SJCRH30 (cell line): ENCODE results near the gene PTGES2. TPM values are rescaled to one million over a fixed set of nuclear protein-coding genes. Genes with fewer than 3 reads are reported as not detected.

Experiments used
- DNase-seq, 2 experiments: peaks; one replicate each; pipeline ENCODE4 v3.0.0-alpha.2; 2015 to 2020
- H3K27ac ChIP-seq: fragments of 250-450 bp; sonication (Bioruptor Pico); 2 replicates; pipeline ENCODE4 v1.5.1; 2020; ENCODE audit warnings: mild to moderate bottlenecking, moderate library complexity
- H3K27me3 ChIP-seq: fragments of 250-450 bp; sonication (Bioruptor Pico); 2 replicates; pipeline ENCODE4 v1.5.1; 2020; ENCODE audit warnings: mild to moderate bottlenecking, moderate library complexity
- H3K36me3 ChIP-seq: fragments of 250-450 bp; sonication (Bioruptor Pico); 2 replicates; pipeline ENCODE4 v1.5.1; 2020; ENCODE audit warnings: mild to moderate bottlenecking, moderate library complexity
- H3K4me1 ChIP-seq: fragments of 250-450 bp; sonication (Bioruptor Pico); 2 replicates; pipeline ENCODE4 v1.5.1; 2020; ENCODE audit warnings: mild to moderate bottlenecking, moderate library complexity
- H3K4me3 ChIP-seq: fragments of 250-450 bp; sonication (Bioruptor Pico); 2 replicates; pipeline ENCODE4 v1.5.1; 2020; ENCODE audit warnings: mild to moderate bottlenecking, moderate library complexity
- H3K9me3 ChIP-seq: fragments of 250-450 bp; sonication (Bioruptor Pico); replicated peaks from 2 replicates; pipeline ENCODE4 v1.5.1; 2020; ENCODE audit warnings: mild to moderate bottlenecking, moderate library complexity
- total RNA-seq: library from RNA; depleted of rRNA; stranded (reverse); fragments of >200 nt; shearing (Covaris generic); gene quantifications from 2 replicates; pipeline ENCODE4 v1.2.3, GENCODE V29; 2014

The PTGES2 gene
- total RNA-seq, 1 experiment from 2014 or later, result 53.8 TPM

GRCh38 chr9:128108269-128109049 lies 19.1 kb downstream of the PTGES2 start:
- Histone ChIP-seq H3K4me1 (peaks cover 20% of the 10 kb centered on the region), H3K9me3 (no peaks in the 10 kb centered on the region), H3K4me3 (no peak overlapping the region), H3K36me3 (peaks cover 53% of the 10 kb centered on the region), H3K27ac (no peak overlapping the region), H3K27me3 (no peaks in the 10 kb centered on the region)
- DNase-seq, result no peak

- H3K27me3 ChIP-seq, result no peaks in the 10 kb centered on the region
- no peaks in the 10 kb centered on the region for H3K9me3 ChIP-seq
- H3K4me1 ChIP-seq, result peaks cover 23% of the 10 kb centered on the region
- peaks cover 54% of the 10 kb centered on the region for H3K36me3 ChIP-seq
- no peak overlapping the region for H3K4me3 ChIP-seq
- no peak overlapping the region for H3K27ac ChIP-seq
- DNase-seq, result no peak
These were observed 19.9 kb downstream of the PTGES2 start for GRCh38 chr9:128107468-128108268.

- Histone ChIP-seq H3K4me3 (no peak overlapping the region), H3K36me3 (peaks cover 54% of the 10 kb centered on the region), H3K9me3 (no peaks in the 10 kb centered on the region), H3K27me3 (no peaks in the 10 kb centered on the region), H3K27ac (no peak overlapping the region), H3K4me1 (peaks cover 23% of the 10 kb centered on the region)
- no peak for DNase-seq
These were observed 20.5 kb downstream of the PTGES2 start for GRCh38 chr9:128106940-128107467.

DNA sequence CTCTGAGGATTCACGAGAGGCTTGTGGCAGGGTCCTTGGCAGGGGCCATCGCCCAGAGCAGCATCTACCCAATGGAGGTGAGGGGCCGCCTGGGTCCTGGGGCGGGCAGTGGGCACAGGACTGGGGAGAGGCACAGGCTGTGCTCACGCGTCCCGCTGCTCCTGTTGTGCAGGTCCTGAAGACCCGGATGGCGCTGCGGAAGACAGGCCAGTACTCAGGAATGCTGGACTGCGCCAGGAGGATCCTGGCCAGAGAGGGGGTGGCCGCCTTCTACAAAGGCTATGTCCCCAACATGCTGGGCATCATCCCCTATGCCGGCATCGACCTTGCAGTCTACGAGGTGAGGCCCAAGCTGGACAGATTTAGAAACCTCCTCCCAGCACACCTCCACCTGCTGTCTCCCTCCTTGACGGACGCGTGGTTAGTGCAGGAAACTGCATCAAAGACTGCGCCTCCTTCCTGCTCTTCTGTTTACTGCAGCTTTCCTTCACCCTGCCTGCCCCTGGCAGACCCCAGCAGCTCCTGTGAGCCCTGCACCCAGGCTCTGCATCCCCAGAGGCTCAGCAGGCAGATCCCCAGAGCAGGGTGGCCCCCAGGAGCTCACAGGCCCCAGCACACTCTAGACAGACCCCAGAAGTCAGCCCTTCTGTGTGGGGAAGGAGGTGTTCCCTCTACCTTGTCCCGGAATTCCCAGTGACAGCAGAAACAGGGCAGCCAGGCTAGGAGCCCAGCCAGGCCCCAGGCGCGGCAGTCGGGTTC lies 21.2 kb downstream of the PTGES2 start:
- Histone ChIP-seq H3K4me1 (peaks cover 23% of the 10 kb centered on the region), H3K27ac (no peak overlapping the region), H3K27me3 (no peaks in the 10 kb centered on the region), H3K36me3 (peaks cover 54% of the 10 kb centered on the region), H3K4me3 (no peak overlapping the region), H3K9me3 (no peaks in the 10 kb centered on the region)
- no peak for DNase-seq

- no peak for DNase-seq
- H3K36me3 ChIP-seq, result peaks cover 54% of the 10 kb centered on the region
- H3K4me1 ChIP-seq, result peaks cover 23% of the 10 kb centered on the region
These were observed 21.9 kb downstream of the PTGES2 start for GRCh38 chr9:128105538-128106175.

DNA sequence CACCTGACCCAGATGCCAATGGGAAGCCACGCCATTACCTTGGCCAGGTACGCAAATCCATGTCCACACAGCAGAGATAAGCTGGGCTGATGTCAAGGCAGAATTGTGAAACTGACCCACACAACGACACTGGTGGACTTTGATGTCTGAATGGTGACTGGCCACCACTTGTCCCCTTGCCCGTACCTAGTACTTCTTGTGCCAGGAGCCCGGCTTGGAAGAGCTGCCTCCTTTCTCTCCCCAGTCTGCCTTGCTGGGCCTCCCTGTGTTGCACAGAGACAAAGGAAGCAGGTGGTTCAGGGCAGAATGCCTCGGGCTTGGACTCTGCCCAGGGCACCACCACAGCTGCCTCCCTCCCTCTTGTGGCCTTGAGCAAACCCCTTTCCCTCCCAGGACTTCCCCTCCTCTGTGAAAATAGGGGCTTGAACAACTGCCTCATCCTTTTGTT lies 23.3 kb downstream of the PTGES2 start:
- H3K4me3 ChIP-seq, result no peak overlapping the region
- peaks cover 51% of the 10 kb centered on the region for H3K36me3 ChIP-seq
- peak overlapping the region; percentile 55 for H3K27ac ChIP-seq
- DNase-seq, result peak; percentile 95 to 96
- peaks cover 28% of the 10 kb centered on the region for H3K4me1 ChIP-seq
- H3K9me3 ChIP-seq, result no peaks in the 10 kb centered on the region
- H3K27me3 ChIP-seq, result no peaks in the 10 kb centered on the region

More at GRCh38 chr9:128105538-128106175, 21.9 kb downstream of the PTGES2 start:
- Histone ChIP-seq H3K9me3 (no peaks in the 10 kb centered on the region), H3K27me3 (no peaks in the 10 kb centered on the region), H3K27ac (no peak overlapping the region), H3K4me3 (no peak overlapping the region)

DNA sequence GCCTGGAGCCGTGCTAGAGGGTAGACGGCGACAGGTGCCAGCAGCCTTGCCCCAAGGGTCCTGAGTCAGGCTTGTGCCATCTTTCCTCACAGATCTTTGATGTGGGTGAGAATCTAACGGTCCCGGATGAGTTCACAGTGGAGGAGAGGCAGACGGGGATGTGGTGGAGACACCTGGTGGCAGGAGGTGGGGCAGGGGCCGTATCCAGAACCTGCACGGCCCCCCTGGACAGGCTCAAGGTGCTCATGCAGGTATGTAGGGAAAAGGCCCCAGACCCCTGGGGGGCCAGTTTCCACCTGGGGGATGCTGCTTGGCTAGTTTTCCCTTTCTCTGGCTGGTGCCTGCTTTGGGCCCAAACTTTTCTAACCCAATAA lies 24.0 kb downstream of the PTGES2 start:
- DNase-seq, result peak in 1 of 2 experiments; percentile 47
- Histone ChIP-seq H3K27ac (peak overlapping the region; percentile 55), H3K4me3 (no peak overlapping the region), H3K4me1 (peaks cover 34% of the 10 kb centered on the region), H3K27me3 (no peaks in the 10 kb centered on the region), H3K36me3 (peaks cover 48% of the 10 kb centered on the region), H3K9me3 (no peaks in the 10 kb centered on the region)

DNA sequence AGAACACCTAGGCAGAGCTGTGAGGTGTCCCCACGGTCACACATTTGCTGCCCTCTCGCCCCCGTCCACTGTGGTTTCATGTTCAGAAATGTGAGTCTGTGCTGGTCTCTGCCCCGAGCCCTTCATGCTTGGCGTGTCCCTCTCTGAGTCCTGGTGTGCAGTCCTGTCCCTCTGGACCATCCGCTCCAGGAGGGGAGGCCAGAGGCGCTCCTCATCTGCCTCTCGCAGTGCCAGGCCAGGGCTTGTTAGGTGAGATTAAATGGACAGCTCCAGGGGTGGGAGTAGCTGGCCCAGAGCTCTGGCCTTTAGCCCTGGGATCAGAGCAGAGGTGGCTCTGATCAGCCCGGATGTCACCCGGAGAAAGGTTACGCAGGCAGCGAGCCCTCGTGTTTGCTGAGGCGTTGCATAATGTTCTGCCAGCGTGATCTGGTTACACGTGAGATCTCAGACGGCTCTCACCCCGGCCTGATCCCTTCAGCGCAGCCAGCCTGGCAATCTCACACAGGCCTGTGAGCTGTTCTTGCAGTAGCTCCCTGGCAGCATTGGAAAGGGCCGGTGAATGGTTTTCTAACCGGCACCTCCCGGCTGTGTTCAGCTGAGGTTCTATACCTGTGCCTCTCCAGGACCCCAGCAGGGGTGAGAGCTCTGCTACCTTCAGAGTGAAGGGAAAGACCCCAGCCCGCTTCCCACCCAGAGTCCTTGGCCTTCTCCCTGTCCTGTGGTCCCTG lies 24.5 kb downstream of the PTGES2 start:
- no peaks in the 10 kb centered on the region for H3K27me3 ChIP-seq
- no peak for DNase-seq
- peaks cover 36% of the 10 kb centered on the region for H3K4me1 ChIP-seq
- no peak overlapping the region; the same call in 1 of the 2 replicates for H3K27ac ChIP-seq
- H3K4me3 ChIP-seq, result no peak overlapping the region
- H3K9me3 ChIP-seq, result no peaks in the 10 kb centered on the region
- H3K36me3 ChIP-seq, result peaks cover 43% of the 10 kb centered on the region

DNA sequence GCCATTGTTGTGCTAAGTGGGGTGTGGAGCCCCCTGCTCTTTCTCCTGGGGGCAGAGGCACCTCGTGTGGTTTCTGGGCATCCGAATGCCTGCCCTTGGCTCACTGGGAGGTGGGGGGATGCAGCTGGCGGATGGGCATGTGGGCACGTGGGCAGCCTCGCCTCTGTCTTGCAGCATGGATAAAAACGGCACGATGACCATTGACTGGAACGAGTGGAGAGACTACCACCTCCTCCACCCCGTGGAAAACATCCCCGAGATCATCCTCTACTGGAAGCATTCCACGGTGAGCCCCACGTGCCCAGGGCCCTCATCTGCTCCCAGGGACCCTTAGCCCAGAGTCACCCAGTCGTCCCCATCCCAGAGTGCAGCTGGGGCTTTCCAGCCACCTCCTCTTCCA lies 25.3 kb downstream of the PTGES2 start:
- H3K27me3 ChIP-seq, result no peaks in the 10 kb centered on the region
- no peak overlapping the region for H3K27ac ChIP-seq
- DNase-seq, result no peak
- no peaks in the 10 kb centered on the region for H3K9me3 ChIP-seq
- peaks cover 34% of the 10 kb centered on the region for H3K36me3 ChIP-seq
- H3K4me1 ChIP-seq, result peaks cover 41% of the 10 kb centered on the region
- no peak overlapping the region for H3K4me3 ChIP-seq

GRCh38 chr9:128101690-128102089 lies 25.8 kb downstream of the PTGES2 start:
- Histone ChIP-seq H3K36me3 (peaks cover 29% of the 10 kb centered on the region), H3K4me1 (peaks cover 41% of the 10 kb centered on the region), H3K27ac (no peak overlapping the region), H3K9me3 (no peaks in the 10 kb centered on the region), H3K4me3 (no peak overlapping the region), H3K27me3 (no peaks in the 10 kb centered on the region)
- no peak for DNase-seq

- Histone ChIP-seq H3K4me1 (peaks cover 41% of the 10 kb centered on the region), H3K36me3 (peaks cover 25% of the 10 kb centered on the region), H3K27ac (no peak overlapping the region), H3K27me3 (no peaks in the 10 kb centered on the region), H3K4me3 (no peak overlapping the region), H3K9me3 (no peaks in the 10 kb centered on the region)
- DNase-seq, result no peak
These were observed 26.3 kb downstream of the PTGES2 start for GRCh38 chr9:128101231-128101661.

GRCh38 chr9:128100581-128100980 lies 26.9 kb downstream of the PTGES2 start:
- Histone ChIP-seq H3K36me3 (peaks cover 18% of the 10 kb centered on the region), H3K4me3 (no peak overlapping the region), H3K27me3 (no peaks in the 10 kb centered on the region), H3K4me1 (peaks cover 41% of the 10 kb centered on the region), H3K27ac (no peak overlapping the region), H3K9me3 (no peaks in the 10 kb centered on the region)
- DNase-seq, result no peak

- Histone ChIP-seq H3K36me3 (peaks cover 15% of the 10 kb centered on the region), H3K27me3 (no peaks in the 10 kb centered on the region), H3K4me1 (peaks cover 38% of the 10 kb centered on the region), H3K27ac (no peak overlapping the region), H3K9me3 (no peaks in the 10 kb centered on the region), H3K4me3 (no peak overlapping the region)
- peak in 1 of 2 experiments; percentile 4 for DNase-seq
These were observed 27.5 kb downstream of the PTGES2 start for GRCh38 chr9:128099932-128100491.
